Body of pancreas (tissue), 4 donors: Measurements from ENCODE around the gene GLDN. TPM values are rescaled to one million over a fixed set of nuclear protein-coding genes. Genes with fewer than 3 reads are reported as not detected.

ENCODE experiments used
- ATAC-seq: fragments of 150-250 bp; one replicate; pipeline ENCODE4 v1.9.1; 2016
- DNase-seq, 4 donors: peaks; one replicate each; pipeline ENCODE4 v3.0.0-alpha.2; 2019
- H3K27ac ChIP-seq, 4 donors: fragments of 200-600 bp; sonication (generic); 1 replicate in 3 of 4; 2 replicates in 1 of 4; pipeline versions ENCODE4 v1.5.1 to v1.6.1; 2016 to 2019; ENCODE audit warnings: mild to moderate bottlenecking in 1 of 4, mixed read lengths in 1 of 4, moderate library complexity in 1 of 4
- H3K27me3 ChIP-seq, 2 donors: fragments of 200-600 bp; sonication (generic); one replicate each; pipeline ENCODE4 v1.6.0; 2016; ENCODE audit warnings: mild to moderate bottlenecking in 1 of 2
- H3K36me3 ChIP-seq, 2 donors: fragments of 200-600 bp; sonication (generic); replicated peaks in 1 of 2; 2 replicates each; pipeline ENCODE4 v1.5.1; 2016; ENCODE audit warnings: low read depth in 2 of 2; ENCODE audit not compliant: insufficient read depth in 1 of 2
- H3K4me1 ChIP-seq: fragments of 200-600 bp; sonication (generic); one replicate; pipeline ENCODE4 v1.6.0; 2016
- H3K4me3 ChIP-seq, 2 donors: fragments of 200-600 bp; sonication (generic); 1 replicate in 1 of 2; 2 replicates in 1 of 2; pipeline ENCODE4 v1.5.1; 2016 to 2019
- H3K9me3 ChIP-seq, 3 donors: fragments of 200-600 bp; sonication (generic); 1 replicate in 2 of 3; 2 replicates in 1 of 3; pipeline ENCODE4 v1.5.1; 2016
- POLR2A ChIP-seq, 3 donors: fragments of 450-650 bp; IDR thresholded peaks; one replicate each; pipeline ENCODE4 v1.6.1; 2016; ENCODE audit warnings: antibody characterized with exemption in 3 of 3, mild to moderate bottlenecking in 2 of 3
- WGBS, 2 donors: methylation state at CpG; one replicate each; pipeline ENCODE4 v1.1.5; 2017; 5-methylcytosine and 5-hydroxymethylcytosine counted together
- intact Hi-C: fragments of 100-400 bp; cut with DNase I; formaldehyde crosslinking; loops from one replicate; pipeline ENCODE4 v1.15.1; 2023
- total RNA-seq, 2 donors: library from RNA; depleted of rRNA; stranded (reverse); fragments of >200 nt; gene quantifications; one replicate each; pipeline ENCODE4 v1.1.0, GENCODE V29; 2016
- TF ChIP-seq, protein P1 (sequence below), 7 experiments: fragments of 450-650 bp in 4 of 7; fragments of 200-600 bp in 3 of 7; sonication (generic) in 3 of 7; IDR thresholded peaks; one replicate each; pipeline ENCODE4 v1.5.1; 2016 to 2019; ENCODE audit warnings: antibody characterized with exemption in 7 of 7

GLDN gene
- total RNA-seq, 2 donors from 2014 or later = 2.6 to 5.6 TPM

DNA sequence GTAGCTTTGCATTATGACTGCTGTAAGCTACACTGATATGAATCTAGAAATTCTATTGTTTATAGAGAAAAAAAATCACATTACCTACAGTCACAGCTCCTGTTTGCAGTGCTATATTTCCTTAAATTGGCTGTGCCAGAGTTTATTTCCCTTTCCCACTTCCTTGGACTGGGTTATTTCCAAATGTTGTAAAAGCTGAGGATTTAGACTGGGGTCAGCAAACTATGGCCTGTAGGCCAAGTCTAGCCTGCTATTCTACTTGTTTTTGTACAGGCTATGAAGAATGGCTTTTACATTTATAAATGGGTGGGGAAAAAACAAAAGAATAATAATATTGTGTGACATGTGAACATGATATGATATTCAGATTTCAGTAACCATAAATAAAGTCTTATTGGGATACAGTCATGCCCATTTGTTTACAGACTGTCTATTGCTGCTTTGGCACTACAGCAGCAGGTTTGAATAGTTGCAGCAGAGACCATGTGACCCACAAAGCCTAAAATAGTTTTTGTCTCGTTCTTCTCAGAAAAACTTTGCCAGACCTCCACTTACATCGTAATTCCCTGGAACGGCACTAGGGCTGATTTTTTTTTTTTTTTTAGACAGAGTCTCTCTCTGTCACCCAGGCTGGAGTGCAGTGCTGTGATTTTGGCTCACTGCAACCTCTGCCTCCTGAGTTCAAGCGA lies 7.8 kb downstream of the GLDN start:
- intact Hi-C loops = no loop called here
- no peak overlapping the region for H3K4me3 ChIP-seq
- H3K4me1 ChIP-seq = peaks cover 12% of the 10 kb centered on the region
- H3K27ac ChIP-seq = no peak overlapping the region
- no peaks in the 10 kb centered on the region for H3K36me3 ChIP-seq
- no peak for ATAC-seq
- H3K27me3 ChIP-seq = no peaks in the 10 kb centered on the region
- TF ChIP-seq, protein P1, sequence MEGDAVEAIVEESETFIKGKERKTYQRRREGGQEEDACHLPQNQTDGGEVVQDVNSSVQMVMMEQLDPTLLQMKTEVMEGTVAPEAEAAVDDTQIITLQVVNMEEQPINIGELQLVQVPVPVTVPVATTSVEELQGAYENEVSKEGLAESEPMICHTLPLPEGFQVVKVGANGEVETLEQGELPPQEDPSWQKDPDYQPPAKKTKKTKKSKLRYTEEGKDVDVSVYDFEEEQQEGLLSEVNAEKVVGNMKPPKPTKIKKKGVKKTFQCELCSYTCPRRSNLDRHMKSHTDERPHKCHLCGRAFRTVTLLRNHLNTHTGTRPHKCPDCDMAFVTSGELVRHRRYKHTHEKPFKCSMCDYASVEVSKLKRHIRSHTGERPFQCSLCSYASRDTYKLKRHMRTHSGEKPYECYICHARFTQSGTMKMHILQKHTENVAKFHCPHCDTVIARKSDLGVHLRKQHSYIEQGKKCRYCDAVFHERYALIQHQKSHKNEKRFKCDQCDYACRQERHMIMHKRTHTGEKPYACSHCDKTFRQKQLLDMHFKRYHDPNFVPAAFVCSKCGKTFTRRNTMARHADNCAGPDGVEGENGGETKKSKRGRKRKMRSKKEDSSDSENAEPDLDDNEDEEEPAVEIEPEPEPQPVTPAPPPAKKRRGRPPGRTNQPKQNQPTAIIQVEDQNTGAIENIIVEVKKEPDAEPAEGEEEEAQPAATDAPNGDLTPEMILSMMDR (IDR thresholded peaks at IDR 0.05) = no peak
- TF ChIP-seq POLR2A (IDR thresholded peaks at IDR 0.05) = no peak
- H3K9me3 ChIP-seq = no peaks in the 10 kb centered on the region
- WGBS, 2 donors = 58 to 68% methylated on average over 4 of the region's 4 CpGs
- no peak for DNase-seq

GRCh38 chr15:51350723-51351122 lies 9.3 kb downstream of the GLDN start:
- no peaks in the 10 kb centered on the region for H3K27me3 ChIP-seq
- no peaks in the 10 kb centered on the region for H3K36me3 ChIP-seq
- no peak overlapping the region for H3K27ac ChIP-seq
- ATAC-seq = no peak
- no peak overlapping the region for H3K4me3 ChIP-seq
- WGBS, 2 donors = 94 to 97% methylated on average over 3 of the region's 3 CpGs
- TF ChIP-seq, protein P1 (IDR thresholded peaks at IDR 0.05) = no peak
- no peak for TF ChIP-seq POLR2A (IDR thresholded peaks at IDR 0.05)
- intact Hi-C loops = no loop called here
- no peak for DNase-seq
- H3K9me3 ChIP-seq = no peaks in the 10 kb centered on the region
- H3K4me1 ChIP-seq = peaks cover 12% of the 10 kb centered on the region

- Histone ChIP-seq H3K36me3 (no peaks in the 10 kb centered on the region), H3K4me1 (peaks cover 12% of the 10 kb centered on the region), H3K27me3 (no peaks in the 10 kb centered on the region), H3K27ac (no peak overlapping the region), H3K9me3 (no peaks in the 10 kb centered on the region), H3K4me3 (no peak overlapping the region)
- intact Hi-C loops = no loop called here
- no peak for DNase-seq
- TF ChIP-seq POLR2A (IDR thresholded peaks at IDR 0.05) = no peak
- TF ChIP-seq, protein P1 (IDR thresholded peaks at IDR 0.05) = no peak
- 20 to 21% methylated on average over 2 of the region's 2 CpGs for WGBS, 2 donors
- no peak for ATAC-seq
Observed at GRCh38 chr15:51353976-51354375, 12.5 kb downstream of the GLDN start.

DNA sequence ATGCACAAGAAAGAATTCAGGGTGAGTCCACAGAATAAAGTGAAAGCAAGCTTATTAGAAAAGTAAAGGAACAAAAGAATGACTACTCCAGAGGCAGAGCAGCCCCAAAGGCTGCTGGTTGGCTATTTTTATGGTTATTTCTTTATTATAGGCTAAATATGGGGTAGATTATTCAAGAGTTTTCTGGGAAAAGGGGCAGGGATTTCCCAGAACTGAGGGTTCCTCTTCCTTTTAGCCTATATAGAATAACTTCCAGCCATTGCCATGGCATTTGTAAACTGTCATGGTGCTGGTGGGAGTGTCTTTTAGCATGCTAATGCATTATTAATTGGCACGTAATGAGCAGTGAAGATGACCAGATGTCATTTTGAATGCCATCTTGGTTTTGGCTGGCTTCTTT lies 13.6 kb downstream of the GLDN start:
- no peak for DNase-seq
- ATAC-seq = no peak
- intact Hi-C loops = no loop called here
- 83 to 100% methylated on average over 1 of the region's 1 CpG for WGBS, 2 donors
- Histone ChIP-seq H3K27ac (no peak overlapping the region), H3K27me3 (no peaks in the 10 kb centered on the region), H3K36me3 (no peaks in the 10 kb centered on the region), H3K4me3 (no peak overlapping the region), H3K9me3 (no peaks in the 10 kb centered on the region), H3K4me1 (peaks cover 12% of the 10 kb centered on the region)
- no peak for TF ChIP-seq POLR2A (IDR thresholded peaks at IDR 0.05)
- TF ChIP-seq, protein P1 (IDR thresholded peaks at IDR 0.05) = no peak

DNA sequence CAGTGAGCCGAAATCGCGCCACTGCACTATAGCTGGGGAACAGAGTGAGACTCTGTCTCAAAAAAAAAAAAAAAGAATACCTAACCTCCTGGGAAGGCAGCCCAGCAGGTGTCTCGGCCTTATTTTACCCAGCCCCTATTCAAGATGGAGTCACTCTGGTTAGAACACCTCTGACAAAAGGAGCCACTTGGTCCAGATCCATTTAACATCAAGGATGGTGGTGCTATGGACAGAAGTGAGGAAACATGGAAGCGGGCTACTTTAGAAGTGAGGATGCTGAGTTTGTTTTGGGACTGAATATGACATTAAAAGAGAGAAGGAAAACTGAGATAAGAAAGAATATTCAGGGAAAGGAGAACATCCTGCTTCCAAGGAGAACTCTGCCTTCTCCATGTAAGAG lies 14.7 kb downstream of the GLDN start:
- no peak for TF ChIP-seq POLR2A (IDR thresholded peaks at IDR 0.05)
- TF ChIP-seq, protein P1 (IDR thresholded peaks at IDR 0.05) = no peak
- ATAC-seq = no peak
- 96% methylated on average over 5 of the region's 5 CpGs for WGBS, 2 donors
- Histone ChIP-seq H3K9me3 (no peaks in the 10 kb centered on the region), H3K27ac (no peak overlapping the region), H3K4me1 (peaks cover 12% of the 10 kb centered on the region), H3K27me3 (no peaks in the 10 kb centered on the region), H3K36me3 (no peaks in the 10 kb centered on the region), H3K4me3 (no peak overlapping the region)
- intact Hi-C loops = no loop called here
- DNase-seq = no peak
